IPS-11a (cell line): ENCODE results near the gene FLG2.

Source experiments
- H3K4me3 ChIP-seq: one replicate; pipeline ENCODE4 v1.5.1; 2013; ENCODE audit warnings: low read depth, low read length, control low read depth

Gene FLG2

DNA sequence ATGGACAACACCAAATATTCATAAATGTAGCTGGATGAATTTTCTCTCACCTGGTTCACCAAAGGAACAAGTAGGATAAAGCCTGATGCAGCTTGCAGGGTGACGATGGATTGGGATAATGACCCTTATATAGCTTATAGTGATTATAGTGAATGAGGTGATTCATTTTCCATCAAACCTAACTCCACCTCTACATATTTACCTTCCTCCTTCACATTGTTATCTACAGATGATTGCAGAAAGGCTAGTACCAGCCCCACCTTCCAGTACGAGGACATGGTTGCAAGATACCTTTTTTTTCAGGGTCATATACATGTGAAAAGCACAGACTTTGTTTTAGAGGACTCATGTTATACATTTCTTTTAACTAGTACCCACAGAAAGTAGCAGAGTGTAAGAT is at the start of gene FLG2:
Gene FLG2, minus strand, starts transcription at position 101 of the 400 bp plus-strand sequence. CDS start 1,122 bp downstream, outside the sequence.
- no peak within 1 kb of the TSS for H3K4me3 ChIP-seq

DNA sequence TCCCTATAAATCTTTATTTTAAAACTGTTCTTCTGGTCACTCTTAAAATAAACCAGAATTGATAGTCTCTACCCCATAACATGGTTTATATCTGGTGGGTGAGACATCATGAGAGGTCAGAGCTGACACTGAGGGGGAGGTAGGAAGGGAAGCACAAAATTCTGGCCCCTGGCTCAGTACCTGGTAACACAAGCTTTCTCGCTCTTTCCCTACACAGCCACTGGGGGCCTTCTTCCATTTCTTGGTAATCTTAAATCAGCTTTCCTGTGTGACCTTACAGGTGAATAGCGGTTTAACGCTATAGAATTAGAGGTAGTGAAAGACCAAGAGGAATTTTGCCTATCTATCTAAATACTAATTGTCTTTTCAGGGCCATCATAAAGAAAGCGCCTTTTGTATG is 48.9 kb upstream of the FLG2 start:
- no peak overlapping the region for H3K4me3 ChIP-seq

DNA sequence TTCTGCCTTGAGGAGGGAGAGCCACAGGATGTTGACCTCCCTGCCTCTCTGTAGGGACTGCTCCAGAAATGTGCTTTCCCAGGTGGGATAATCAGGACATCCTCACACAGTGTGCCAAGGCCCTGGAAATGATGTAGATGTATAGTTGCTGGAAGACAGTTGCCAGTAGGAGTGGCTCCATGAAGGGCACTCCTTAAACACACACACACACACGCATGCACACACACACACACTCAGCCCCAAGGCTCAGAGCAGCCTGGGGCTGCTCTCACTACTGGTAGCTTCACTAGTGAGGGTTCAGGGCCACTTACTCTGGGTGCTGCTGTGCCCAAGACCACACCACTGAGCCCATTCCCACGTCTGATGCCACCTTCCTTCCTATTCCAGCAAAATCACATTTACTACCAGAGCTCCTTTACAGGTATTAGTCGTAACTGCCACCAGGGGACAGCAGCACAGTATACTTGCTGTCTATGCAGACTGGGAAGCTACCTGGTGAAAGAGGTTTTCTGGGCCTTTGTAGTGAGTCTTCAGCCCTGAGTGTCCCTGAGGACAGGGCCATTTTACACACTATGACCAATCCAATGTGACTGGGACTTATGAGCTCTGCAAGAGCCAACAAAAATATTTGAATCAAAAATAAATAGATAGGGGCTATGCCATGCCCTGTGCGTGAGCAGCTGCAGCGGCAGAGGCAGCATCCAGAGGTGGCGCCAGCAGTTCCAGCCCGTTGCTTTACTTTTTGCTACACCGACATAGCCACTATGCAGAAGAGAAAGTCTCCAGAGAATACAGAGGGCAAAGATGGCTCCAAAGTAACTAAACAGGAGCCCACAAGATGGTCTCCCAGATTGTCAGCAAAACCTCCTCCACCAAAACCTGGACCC is 39.2 kb upstream of the FLG2 start:
- H3K4me3 ChIP-seq, result no peak overlapping the region

DNA sequence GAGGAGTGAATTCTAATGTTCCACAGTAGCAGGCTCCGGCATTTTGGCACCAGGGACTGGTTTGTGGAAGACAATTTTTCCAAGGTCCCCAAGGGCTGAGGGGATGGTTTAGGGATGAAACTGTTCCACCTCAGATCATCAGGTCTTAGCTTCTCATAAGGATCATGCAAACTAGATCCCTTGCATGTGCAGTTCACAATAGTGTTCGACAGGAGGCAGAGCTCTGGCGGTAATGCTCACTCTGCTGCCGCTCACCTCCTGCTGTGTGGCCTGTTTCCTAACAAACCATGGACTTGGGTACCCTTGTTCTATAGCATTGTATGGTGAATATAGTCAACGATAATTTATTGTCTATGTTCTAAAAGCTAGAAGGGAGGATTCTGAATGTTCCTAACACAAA is 37.7 kb upstream of the FLG2 start:
- H3K4me3 ChIP-seq, result no peak overlapping the region

DNA sequence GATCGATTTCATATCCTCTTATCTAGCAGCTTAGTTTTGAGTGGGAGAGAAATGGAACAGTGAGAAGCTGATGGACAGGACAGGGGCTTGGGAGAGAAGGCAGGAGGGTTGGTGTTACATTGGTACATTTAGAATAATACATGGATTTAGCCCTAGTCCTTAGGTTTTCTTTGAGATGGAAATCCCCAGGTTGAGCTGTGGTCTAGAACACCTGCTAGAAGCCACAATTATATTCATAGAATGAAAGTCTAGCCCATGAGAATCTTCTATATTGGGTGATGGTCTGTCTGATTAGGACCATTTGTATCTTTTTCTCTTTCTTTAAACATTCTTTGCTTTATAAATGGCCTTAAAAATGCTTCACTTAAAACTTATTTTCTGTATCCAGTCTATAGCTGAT is 34.3 kb upstream of the FLG2 start:
- H3K4me3 ChIP-seq, result no peak overlapping the region

DNA sequence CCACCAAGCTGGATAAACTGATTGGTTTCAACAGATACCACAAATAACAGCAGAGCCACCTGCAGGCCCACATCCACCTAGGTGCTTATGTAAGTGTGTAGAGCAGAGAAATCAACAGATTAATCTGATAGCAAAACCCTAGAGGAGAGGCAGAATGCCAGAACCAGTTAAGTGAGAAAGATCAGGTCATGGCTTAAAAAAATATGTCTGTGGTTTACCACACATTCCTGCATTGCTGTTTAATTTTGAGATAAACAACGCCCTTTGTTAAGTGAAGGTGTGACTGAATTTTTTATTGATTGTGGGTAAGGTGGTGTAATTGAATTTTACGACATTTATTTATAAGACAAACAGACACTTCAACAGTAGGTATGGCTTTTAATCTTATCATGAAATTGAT is 33.1 kb upstream of the FLG2 start:
- no peak overlapping the region for H3K4me3 ChIP-seq

DNA sequence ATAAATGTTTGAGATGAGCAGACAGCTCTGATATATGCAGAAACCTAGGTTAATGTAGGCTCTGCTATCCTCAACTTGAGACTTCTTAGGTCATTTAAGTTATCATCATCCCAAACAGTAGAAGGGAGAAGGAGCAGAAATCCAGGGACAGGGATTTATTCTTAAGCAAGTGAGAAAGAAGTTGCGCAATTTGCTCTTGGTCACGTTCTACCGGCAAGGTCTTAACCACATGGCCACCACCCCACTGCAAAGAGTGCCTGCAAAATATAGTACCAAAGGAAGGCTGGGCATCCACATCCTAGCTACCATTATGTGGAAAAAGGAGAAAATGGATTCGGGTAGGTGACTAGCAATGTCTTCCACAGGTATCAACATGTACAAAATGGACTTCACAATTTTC is 29.1 kb upstream of the FLG2 start:
- H3K4me3 ChIP-seq, result no peak overlapping the region

DNA sequence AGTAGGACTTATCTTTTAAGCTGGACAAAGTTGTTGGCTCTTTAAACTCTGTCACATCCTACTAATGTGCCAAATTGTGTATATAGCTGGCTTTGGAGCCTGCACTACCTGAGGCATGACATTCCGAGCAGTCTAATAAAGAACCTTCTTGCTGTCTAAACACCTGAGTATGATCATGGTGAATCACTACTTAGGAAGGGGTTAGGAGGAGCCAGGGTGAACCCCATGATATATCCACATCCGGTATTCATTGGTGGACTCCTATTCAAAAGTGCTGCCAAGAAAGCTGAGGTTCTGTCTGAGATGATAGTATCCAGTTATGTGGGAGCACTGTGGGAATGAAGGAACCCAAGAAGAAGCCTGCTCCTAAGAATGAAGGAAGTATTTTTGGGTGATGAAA is 27.1 kb upstream of the FLG2 start:
- H3K4me3 ChIP-seq, result no peak overlapping the region

DNA sequence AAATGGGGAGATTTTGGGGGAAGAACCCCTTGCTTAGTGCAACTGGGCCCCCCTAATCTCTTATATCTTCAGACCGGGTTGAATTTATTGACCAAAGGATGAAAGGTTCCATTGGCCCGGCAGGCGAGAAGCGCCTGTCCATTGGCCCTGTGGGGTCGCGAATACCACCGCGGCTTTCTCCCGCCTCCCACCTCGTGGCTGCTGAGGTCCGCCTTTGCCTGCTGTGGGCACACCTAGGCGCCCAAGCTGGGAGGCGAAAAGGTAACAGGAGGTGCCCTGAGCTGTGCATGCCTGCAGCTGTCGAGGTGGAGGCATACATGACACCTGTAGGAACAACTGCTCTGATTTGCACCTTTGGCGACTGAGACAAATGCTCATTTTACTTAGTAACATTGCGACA is 21.1 kb upstream of the FLG2 start:
- H3K4me3 ChIP-seq, result no peak overlapping the region

DNA sequence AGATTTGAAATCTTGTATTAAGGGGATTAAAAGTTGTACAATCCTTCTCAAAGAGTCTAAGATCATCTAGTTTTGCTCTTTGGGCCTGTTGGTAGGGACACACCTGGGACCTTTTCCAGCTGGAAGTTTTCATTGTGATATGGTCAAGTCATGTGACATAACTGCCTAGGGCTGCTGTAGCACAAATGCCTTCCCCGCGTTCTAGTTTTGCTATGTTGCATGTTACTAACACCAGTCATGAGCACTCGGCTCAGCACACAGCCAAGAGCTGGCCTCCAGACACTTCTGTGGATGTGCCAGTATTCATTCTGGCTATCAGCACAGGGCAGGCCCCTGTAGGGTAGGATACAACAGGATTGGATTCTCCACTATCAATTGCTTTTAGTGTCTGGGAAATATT is 14.6 kb upstream of the FLG2 start:
- H3K4me3 ChIP-seq, result no peak overlapping the region

DNA sequence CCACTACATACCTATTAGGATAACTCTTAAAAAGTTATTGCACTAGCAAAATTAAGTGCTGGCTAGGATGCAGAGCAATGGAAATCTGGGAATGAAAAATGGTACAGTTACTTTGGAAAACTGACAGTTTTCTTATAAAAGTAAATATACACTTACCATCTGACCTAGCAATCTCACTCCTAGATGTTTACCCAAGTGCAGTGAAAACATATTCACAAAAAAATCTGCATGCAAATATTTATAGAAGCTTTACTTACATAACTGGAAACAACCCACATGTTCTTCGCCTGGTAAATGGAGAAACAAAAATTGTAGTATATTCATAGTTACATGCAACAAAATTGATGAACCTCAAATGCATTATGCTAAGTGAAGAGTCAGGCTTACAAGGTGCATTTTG is 12.9 kb upstream of the FLG2 start:
- no peak overlapping the region for H3K4me3 ChIP-seq

DNA sequence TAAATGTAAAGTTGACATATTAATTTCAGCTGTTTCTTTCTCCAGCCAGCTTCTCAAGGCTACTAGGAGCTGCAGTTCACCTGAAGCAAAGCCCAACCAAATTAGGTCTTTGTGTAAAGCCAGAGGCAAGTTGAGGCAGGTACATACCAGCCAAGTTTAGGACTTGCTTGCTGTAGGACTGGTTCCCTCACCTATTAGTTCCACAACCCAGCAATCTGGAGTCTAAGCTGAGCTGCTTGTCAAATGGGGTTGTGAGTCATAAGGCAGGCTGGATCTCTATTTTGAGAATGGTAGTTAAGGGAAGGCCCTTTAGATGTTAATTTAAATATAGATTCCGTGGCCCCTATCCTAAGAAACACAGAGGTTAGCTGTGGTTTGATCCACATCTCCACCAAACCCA is 7.6 kb upstream of the FLG2 start:
- no peak overlapping the region for H3K4me3 ChIP-seq

DNA sequence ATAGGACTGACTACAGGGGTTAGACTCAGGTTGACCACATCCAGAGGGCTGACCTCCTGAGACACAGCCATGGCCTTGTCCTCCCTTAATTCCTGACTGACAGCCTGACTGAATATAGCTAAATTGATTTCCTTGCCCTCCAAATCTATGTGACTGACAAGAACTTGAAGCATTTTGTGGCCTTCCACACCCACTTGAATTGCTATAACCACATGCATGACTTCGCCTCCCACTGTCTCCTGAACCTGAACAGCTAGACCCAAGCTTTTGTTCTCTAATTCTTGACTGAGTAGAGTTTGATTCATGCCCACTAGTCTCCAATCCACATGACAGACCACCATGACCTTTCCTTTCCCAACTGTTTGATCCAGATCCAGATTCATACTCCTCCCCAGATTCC is 3.1 kb downstream of the FLG2 start:
- no peak overlapping the region for H3K4me3 ChIP-seq

DNA sequence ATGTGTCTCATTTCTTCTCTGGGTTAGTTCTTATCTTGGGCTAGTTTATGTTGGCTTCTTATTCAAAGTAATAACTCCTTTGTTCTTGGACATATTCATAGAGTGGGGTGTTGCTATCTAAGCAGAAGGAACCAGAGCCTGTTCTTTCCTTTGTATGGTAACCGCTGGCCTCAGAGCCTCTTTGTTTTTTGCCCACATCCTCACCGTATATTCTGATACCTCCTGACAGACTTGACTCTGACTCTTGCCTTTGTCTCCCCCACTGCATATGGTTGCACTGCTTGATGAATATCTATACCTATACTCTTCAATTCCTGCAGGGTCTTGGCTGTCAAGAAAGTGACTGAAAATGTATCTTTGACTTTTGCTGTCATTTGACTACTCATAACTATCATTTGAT is 10.2 kb downstream of the FLG2 start:
- no peak overlapping the region for H3K4me3 ChIP-seq

DNA sequence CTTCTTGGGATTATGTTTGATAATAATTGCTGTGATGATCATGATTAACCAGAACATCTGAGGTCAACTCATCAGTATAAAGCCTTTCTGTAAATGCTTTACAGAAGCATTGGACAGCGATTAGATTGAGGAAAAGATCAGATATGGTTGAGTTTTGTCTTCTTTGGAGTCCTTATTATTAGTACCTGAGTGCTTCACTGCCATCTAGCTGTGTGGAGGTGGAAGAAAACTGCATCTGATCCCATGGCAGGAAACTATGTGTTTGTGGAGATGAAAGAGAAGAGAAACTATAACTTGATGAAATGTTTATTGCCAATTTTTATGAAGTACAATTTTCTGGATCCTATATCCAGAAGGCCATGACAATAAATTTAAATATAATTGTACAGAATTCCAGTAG is 11.4 kb downstream of the FLG2 start:
- no peak overlapping the region for H3K4me3 ChIP-seq

DNA sequence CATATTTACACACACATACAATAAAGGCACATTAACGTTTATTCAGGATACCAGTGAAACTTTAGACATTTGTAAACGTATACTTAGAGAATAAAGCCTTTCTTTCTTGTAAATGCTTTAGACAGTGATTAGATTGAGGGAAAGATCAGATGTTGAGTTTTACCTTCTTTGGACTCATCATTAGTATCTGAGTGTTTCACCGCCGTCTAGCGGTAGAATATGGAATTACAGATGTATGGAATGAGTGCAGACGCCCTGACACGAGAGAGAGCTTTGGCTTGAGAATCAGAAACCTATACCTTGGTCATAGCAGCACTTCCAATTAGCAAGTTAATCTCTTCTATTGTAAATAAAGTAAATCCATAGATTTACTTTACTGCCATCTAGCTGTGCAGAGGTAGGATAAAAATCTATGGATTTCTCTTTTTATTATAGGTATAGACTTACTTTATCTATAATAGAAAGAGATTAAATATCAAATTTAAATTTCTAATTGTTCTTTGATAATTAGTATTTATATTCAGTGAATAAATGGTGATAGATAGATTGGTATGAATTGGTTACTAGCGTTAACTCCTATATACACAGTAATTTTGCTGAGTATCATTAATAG is 12.6 kb downstream of the FLG2 start:
- H3K4me3 ChIP-seq, result no peak overlapping the region

DNA sequence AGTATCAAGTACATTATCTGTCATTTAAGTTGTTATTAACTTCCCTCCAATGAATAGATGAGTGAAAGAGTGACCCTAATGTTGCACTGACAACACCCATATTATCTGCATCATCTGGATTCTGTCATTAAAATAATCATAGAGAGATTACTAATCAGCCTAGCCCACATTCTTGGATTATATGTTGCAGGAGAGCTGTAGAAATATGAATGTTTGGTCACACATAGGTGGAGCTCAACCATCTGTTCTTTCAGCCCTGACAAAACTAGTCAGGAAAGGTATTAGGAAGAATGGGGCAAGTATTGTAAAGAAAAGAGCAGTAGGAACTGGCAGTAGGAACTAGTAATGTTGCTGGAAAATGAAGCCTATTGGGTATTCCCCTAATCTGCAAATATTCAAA is 15.4 kb downstream of the FLG2 start:
- H3K4me3 ChIP-seq, result no peak overlapping the region

DNA sequence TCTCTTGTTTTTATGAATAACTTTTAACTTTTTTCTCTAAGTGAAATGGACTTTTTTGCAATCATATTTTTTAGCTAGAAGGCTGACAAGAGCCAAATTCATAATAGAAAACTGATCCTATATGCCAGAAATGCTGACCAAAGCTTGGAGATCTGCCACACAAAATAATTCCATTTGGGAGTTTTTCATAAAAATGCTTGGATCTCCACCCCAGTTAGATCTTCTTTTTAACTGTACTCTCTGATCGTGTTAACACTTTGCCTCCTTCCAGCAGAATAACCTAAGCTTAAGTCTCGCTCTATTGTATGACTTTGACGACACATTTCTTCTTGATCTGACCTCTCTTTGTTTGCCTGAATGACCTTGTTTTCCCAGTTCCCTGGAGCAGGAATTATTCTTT is 16.8 kb downstream of the FLG2 start:
- H3K4me3 ChIP-seq, result no peak overlapping the region

DNA sequence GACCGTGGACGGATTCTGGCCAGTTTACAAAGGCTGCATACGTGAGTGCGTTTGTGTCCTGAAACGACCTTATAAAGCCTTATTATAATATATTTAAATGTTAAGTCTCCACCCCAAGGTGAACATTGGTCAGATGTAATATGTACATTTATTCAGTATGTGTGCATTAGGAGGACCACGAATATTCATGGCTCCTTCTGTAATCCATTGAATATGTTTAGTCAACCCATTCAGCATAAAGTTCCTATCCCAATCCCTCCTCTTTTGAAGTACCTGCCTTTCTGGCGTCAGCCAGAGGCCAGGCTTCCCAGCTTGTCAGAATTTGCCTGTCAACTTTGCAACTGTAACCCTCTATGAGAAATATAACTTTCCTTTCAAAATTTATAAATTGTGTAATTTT is 24.4 kb downstream of the FLG2 start:
- no peak overlapping the region for H3K4me3 ChIP-seq

DNA sequence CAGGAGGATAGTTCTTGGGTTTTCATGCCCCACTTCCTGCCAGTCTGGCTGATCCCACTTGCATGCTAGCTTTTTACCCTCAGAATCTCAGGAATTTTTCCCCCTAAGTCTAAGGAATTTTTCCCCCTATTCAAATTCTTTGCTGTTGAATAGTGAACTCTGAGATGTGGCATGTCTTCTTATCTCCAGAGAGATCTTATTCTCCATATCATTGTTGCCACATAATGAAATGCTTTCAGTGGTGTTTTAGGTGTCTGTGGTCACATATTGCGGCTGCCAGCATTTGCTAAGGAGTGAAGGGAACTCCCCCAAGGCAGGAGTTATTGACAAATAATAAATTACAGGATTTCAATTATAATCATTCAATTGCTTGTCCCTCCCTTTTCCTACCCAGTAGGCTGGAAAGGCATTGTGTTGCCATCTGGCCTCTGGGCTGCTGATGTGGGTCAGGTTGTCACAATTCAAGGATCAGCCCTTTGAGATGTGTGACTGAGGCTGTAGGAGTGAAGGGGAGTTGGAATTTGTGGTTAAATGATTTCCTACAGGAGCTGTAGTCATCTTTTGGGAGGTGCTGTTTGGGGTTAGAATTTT is 30.9 kb downstream of the FLG2 start:
- no peak overlapping the region for H3K4me3 ChIP-seq

DNA sequence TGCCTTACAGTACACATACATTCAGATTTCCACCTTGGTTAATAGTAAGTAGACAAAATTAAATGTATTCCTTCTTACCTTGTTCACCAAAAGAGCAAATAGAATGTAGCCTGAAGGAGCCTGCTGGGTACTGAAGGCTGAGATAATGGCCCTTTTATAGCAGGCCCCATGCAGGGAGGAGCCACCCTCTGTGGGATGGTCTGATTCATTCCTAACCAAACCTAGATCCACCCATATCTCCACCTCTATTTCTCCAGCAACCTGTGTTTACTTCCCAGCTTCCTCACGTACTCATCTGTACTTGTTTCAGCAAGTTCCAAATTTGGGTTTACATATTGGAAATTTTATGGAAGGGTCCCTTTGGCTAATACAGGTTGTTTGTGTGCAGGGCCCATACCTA is 34.7 kb downstream of the FLG2 start, which contains the start of gene FLG:
Gene FLG, minus strand, starts transcription at position 129 of the 400 bp plus-strand sequence. CDS start 9,783 bp downstream, outside the sequence.
- H3K4me3 ChIP-seq, result no peak within 1 kb of the TSS

DNA sequence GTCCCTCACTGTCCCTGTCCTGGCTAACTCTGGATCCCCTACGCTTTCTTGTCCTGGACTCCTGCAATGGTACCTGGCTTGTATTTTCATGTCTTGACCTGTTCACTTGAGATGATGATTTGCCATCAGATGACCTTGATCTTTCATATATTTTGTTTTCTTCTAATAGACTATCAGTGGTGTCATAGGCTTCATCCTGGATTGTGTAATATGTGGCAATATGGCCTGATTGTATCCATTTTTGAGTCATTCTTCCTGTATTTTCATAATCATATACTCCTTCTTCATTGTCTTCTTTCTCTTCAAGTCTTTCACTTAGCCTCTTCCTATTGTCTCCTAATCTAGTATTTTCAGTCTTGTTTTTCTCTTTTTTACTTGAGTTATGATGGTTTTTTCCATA is 45.8 kb downstream of the FLG2 start:
- H3K4me3 ChIP-seq, result no peak overlapping the region
